IPS-15b (cell line): ENCODE data around the gene SULT1C4.
"Not testable (repeated sequence)": the region's sequence is repeated elsewhere in the genome, so short reads cannot be mapped to it uniquely, and the experiment has no call there.

ENCODE experiments used
- H3K27me3 ChIP-seq: one replicate; pipeline ENCODE4 v1.6.1; 2013; ENCODE audit warnings: low read length; ENCODE audit not compliant: control insufficient read depth, insufficient read depth
- H3K36me3 ChIP-seq: one replicate; pipeline ENCODE4 v1.6.1; 2013; ENCODE audit warnings: low read length; ENCODE audit not compliant: control insufficient read depth, insufficient read depth
- H3K4me1 ChIP-seq: one replicate; pipeline ENCODE4 v1.6.1; 2013; ENCODE audit warnings: mild to moderate bottlenecking, low read length; ENCODE audit not compliant: control insufficient read depth, insufficient read depth
- H3K4me3 ChIP-seq: one replicate; pipeline ENCODE4 v1.5.1; 2013; ENCODE audit warnings: low read depth, low read length
- H3K9ac ChIP-seq: one replicate; pipeline ENCODE4 v1.6.1; 2013; ENCODE audit warnings: low read depth, mild to moderate bottlenecking, low read length
- H3K9me3 ChIP-seq: one replicate; pipeline ENCODE4 v1.6.1; 2013; ENCODE audit warnings: mild to moderate bottlenecking, low read length; ENCODE audit not compliant: control insufficient read depth, insufficient read depth

SULT1C4 gene

DNA sequence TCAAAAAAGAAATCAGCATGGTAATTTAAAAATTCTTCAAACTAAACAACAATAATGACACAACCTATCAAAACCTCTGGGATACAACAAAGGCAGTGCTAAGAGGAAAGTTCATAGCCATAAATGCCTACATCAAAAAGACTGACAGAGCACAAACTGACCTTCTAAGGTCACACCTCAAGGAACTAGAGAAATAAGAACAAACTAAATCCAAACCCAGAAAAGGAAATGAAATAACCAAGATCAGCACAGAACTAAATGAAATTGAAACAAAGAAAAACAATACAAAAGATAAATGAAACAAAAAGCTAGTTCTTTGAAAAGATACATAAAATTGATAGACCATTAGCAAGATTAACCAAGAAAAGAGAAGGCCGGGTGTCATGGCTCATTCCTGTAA, 18.4 kb upstream of the SULT1C4 start:
- H3K9me3 ChIP-seq, H3K4me3 ChIP-seq, H3K9ac ChIP-seq, H3K27me3 ChIP-seq, H3K4me1 ChIP-seq, H3K36me3 ChIP-seq: not testable (repeated sequence)

GRCh38 chr2:108360776-108361468, 16.8 kb upstream of the SULT1C4 start:
- Histone ChIP-seq H3K4me1 (no peaks in the 10 kb centered on the region), H3K36me3 (no peaks in the 10 kb centered on the region), H3K9me3 (no peaks in the 10 kb centered on the region), H3K27me3 (no peaks in the 10 kb centered on the region), H3K4me3 (no peak overlapping the region), H3K9ac (no peak overlapping the region)

- Histone ChIP-seq H3K4me3 (no peak overlapping the region), H3K36me3 (no peaks in the 10 kb centered on the region), H3K27me3 (no peaks in the 10 kb centered on the region), H3K9ac (no peak overlapping the region), H3K9me3 (no peaks in the 10 kb centered on the region), H3K4me1 (no peaks in the 10 kb centered on the region)
Measured at GRCh38 chr2:108363024-108363907, 14.5 kb upstream of the SULT1C4 start.

GRCh38 chr2:108363908-108364225, 13.9 kb upstream of the SULT1C4 start:
- H3K9me3 ChIP-seq = no peaks in the 10 kb centered on the region
- no peak overlapping the region for H3K9ac ChIP-seq
- no peaks in the 10 kb centered on the region for H3K27me3 ChIP-seq
- no peaks in the 10 kb centered on the region for H3K36me3 ChIP-seq
- no peaks in the 10 kb centered on the region for H3K4me1 ChIP-seq
- no peak overlapping the region for H3K4me3 ChIP-seq

- no peaks in the 10 kb centered on the region for H3K36me3 ChIP-seq
- H3K27me3 ChIP-seq = no peaks in the 10 kb centered on the region
- no peaks in the 10 kb centered on the region for H3K9me3 ChIP-seq
- H3K4me1 ChIP-seq = no peaks in the 10 kb centered on the region
- no peak overlapping the region for H3K4me3 ChIP-seq
- no peak overlapping the region for H3K9ac ChIP-seq
Measured at GRCh38 chr2:108364676-108365297, 13.0 kb upstream of the SULT1C4 start.

GRCh38 chr2:108365656-108366055, 12.1 kb upstream of the SULT1C4 start:
- Histone ChIP-seq H3K4me1 (no peaks in the 10 kb centered on the region), H3K9me3 (no peaks in the 10 kb centered on the region), H3K27me3 (no peaks in the 10 kb centered on the region), H3K4me3 (no peak overlapping the region), H3K36me3 (no peaks in the 10 kb centered on the region), H3K9ac (no peak overlapping the region)

GRCh38 chr2:108367014-108367413, 10.7 kb upstream of the SULT1C4 start:
- H3K27me3 ChIP-seq = no peaks in the 10 kb centered on the region

DNA sequence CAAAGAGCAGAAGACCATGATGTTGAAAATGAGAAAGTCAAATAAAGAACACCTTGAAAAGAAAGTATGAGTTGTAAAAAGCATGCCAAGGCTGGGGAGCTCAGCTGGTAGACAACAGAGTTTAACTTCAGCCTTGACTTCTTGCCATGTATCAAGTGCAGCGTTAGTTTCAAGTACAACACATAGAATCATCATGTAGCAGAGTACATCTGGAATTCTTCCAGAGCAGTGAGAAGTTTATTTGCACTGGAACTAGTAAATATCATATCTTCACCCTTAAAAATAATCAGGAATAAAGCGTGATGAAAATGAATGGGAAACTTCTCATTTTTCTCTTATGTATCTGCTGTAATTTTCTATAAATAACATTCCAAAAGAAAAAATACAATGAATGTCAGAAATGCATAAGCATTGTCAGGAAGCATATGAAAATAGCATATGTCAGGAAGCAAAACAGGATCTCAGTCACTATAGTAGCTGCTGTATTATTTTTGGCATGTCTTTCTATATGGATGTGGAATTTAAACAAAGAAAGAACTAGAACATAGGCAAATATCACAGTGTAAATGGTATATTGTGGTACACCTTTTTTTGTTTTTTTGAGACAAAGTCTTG, 10.1 kb upstream of the SULT1C4 start:
- Histone ChIP-seq H3K4me3 (no peak overlapping the region), H3K9ac (no peak overlapping the region), H3K27me3 (no peaks in the 10 kb centered on the region), H3K36me3 (no peaks in the 10 kb centered on the region), H3K4me1 (no peaks in the 10 kb centered on the region), H3K9me3 (no peaks in the 10 kb centered on the region)

More at GRCh38 chr2:108367014-108367413, 10.7 kb upstream of the SULT1C4 start:
- H3K4me1 ChIP-seq = no peaks in the 10 kb centered on the region
- no peaks in the 10 kb centered on the region for H3K9me3 ChIP-seq
- no peaks in the 10 kb centered on the region for H3K36me3 ChIP-seq
- H3K9ac ChIP-seq = no peak overlapping the region
- no peak overlapping the region for H3K4me3 ChIP-seq

DNA sequence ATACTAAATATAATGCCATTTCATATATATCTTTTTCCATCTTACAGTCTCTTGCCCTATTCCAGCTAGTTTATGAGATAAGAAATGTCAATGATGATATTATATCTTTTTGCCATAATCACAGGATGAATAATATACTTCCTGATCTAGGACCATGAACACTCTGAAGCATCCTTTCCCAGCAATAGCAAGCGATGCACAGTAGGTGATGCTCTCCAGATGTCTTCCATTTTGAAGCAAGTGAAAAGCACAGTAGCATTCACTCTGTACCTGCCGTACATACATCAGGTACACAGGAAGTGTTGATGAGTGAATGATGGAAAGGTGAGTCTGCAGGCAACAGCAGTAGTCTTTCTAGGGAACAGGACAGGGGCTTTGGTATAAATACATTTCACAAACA, 8.6 kb upstream of the SULT1C4 start:
- no peaks in the 10 kb centered on the region for H3K27me3 ChIP-seq
- no peak overlapping the region for H3K4me3 ChIP-seq
- H3K4me1 ChIP-seq = peaks cover 5% of the 10 kb centered on the region
- H3K9ac ChIP-seq = no peak overlapping the region
- no peaks in the 10 kb centered on the region for H3K9me3 ChIP-seq
- no peaks in the 10 kb centered on the region for H3K36me3 ChIP-seq

- Histone ChIP-seq H3K4me1 (peaks cover 5% of the 10 kb centered on the region), H3K9me3 (no peaks in the 10 kb centered on the region), H3K9ac (no peak overlapping the region), H3K4me3 (no peak overlapping the region), H3K36me3 (no peaks in the 10 kb centered on the region), H3K27me3 (no peaks in the 10 kb centered on the region)
Measured at GRCh38 chr2:108370080-108370479, 7.7 kb upstream of the SULT1C4 start.

GRCh38 chr2:108376774-108377173, 980 bp upstream of the SULT1C4 start:
- no peaks in the 10 kb centered on the region for H3K27me3 ChIP-seq
- H3K4me3 ChIP-seq = no peak overlapping the region
- no peaks in the 10 kb centered on the region for H3K36me3 ChIP-seq
- H3K9ac ChIP-seq = no peak overlapping the region
- no peaks in the 10 kb centered on the region for H3K9me3 ChIP-seq
- H3K4me1 ChIP-seq = peaks cover 20% of the 10 kb centered on the region
